ENCODE data around the gene GRIN2A. TPM values are rescaled to one million over a fixed set of nuclear protein-coding genes. Genes with fewer than 3 reads are reported as not detected.

GRIN2A gene
- total and polyA plus RNA-seq, 2 experiments from 2014 or later, result 0.05 to 1.6 TPM

DNA sequence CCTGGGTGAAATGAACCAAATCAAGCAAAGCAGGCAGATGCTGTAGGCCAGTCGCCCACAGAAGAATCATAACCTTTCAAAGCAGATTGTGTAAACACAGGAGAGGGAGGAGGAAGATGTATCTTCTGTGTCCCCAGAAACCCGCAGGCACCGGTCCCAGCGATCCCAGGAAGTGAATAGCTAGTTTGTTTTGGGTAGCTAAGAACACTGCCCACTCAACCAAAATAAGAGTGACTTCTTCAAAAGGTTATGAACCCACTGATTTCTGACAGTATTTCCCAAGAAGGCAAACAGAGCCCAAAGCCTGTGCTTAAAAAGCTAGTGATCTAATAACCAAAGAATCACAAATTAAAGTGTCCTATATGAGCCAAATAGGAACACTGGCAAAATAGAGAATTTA lies 67.8 kb downstream of the GRIN2A start:
- Histone ChIP-seq H3K36me3 (replicated peaks; ENCODE audit: insufficient read depth, low read depth) (no peaks in the 10 kb centered on the region), H3K4me1 (ENCODE audit: insufficient read depth) (no peaks in the 10 kb centered on the region), H3K4me3 (no peak overlapping the region), H3K79me2 (no peaks in the 10 kb centered on the region), H4K20me1 (ENCODE audit: insufficient read depth, poor library complexity, severe bottlenecking) (no peaks in the 10 kb centered on the region), H3K9me2 (replicated peaks; ENCODE audit: insufficient read depth) (no peaks in the 10 kb centered on the region), H3K4me2 (no peak overlapping the region), H3K27ac (no peak overlapping the region), H3K27me3 (no peaks in the 10 kb centered on the region), H3K9me3 (ENCODE audit: low read depth) (no peaks in the 10 kb centered on the region), H2AFZ (no peak overlapping the region)
- TF ChIP-seq, protein P1, sequence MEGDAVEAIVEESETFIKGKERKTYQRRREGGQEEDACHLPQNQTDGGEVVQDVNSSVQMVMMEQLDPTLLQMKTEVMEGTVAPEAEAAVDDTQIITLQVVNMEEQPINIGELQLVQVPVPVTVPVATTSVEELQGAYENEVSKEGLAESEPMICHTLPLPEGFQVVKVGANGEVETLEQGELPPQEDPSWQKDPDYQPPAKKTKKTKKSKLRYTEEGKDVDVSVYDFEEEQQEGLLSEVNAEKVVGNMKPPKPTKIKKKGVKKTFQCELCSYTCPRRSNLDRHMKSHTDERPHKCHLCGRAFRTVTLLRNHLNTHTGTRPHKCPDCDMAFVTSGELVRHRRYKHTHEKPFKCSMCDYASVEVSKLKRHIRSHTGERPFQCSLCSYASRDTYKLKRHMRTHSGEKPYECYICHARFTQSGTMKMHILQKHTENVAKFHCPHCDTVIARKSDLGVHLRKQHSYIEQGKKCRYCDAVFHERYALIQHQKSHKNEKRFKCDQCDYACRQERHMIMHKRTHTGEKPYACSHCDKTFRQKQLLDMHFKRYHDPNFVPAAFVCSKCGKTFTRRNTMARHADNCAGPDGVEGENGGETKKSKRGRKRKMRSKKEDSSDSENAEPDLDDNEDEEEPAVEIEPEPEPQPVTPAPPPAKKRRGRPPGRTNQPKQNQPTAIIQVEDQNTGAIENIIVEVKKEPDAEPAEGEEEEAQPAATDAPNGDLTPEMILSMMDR (IDR thresholded peaks at IDR 0.05; ENCODE audit: poor library complexity), result no peak
- no peak for TF ChIP-seq EZH2 (IDR thresholded peaks at IDR 0.05; ENCODE audit: borderline replicate concordance)
- no peak for TF ChIP-seq EZH2phosphoT487 (IDR thresholded peaks at IDR 0.05; ENCODE audit: low read depth, severe bottlenecking, unreplicated experiment)
- WGBS (ENCODE audit: low lambda C conversion rate, missing lambda C conversion rate), result 67% methylated on average over 4 of the region's 4 CpGs
- no peak for DNase-seq (ENCODE audit: low spot score)

DNA sequence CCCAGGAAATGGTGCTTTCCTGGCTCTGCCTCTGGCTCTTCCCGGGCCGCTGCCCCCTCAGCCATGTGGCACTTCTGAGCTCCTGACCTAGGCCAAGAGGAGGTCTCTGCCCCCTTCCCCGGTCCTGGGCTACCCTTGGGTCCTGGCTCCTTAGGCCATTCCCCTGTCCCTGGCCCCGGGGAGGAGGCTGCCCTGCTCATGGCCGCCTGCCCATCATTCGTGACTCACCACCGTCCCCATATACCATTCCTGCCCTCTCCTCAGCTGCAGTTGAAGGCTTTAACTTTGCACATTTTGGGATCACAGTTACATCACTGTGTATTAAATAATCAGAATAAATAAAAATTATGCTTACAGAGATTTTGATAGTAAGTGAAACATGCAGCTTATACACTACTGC lies 69.0 kb downstream of the GRIN2A start:
- 98% methylated on average over 4 of the region's 7 CpGs for WGBS (ENCODE audit: low lambda C conversion rate, missing lambda C conversion rate)

DNA sequence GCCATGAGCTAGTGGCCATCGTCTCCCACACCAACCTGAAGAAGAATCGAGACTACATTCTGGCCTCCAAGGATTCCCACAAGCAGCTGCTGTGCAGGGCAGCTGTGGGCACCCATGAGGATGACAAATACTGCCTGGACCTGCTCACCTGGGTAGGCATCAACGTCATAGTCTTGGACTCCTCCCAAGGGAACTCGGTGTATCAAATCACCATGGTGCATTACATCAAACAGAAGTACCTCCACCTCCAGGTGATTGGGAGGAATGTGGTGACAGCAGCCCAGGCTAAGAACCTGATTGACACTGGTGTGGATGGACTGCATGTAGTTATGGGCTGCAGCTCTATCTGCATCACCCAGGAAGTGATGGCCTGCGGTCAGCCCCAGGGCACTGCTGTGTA lies 70.2 kb downstream of the GRIN2A start:
- no peak overlapping the region for H3K27ac ChIP-seq
- no peaks in the 10 kb centered on the region for H3K36me3 ChIP-seq (replicated peaks; ENCODE audit: insufficient read depth, low read depth)
- no peaks in the 10 kb centered on the region for H3K9me3 ChIP-seq (ENCODE audit: low read depth)
- H3K27me3 ChIP-seq, result no peaks in the 10 kb centered on the region
- no peak overlapping the region for H2AFZ ChIP-seq
- H3K4me3 ChIP-seq, result no peak overlapping the region
- no peak overlapping the region for H3K4me2 ChIP-seq
- H3K9me2 ChIP-seq (replicated peaks; ENCODE audit: insufficient read depth), result no peaks in the 10 kb centered on the region
- TF ChIP-seq, protein P1 (IDR thresholded peaks at IDR 0.05; ENCODE audit: poor library complexity), result no peak
- TF ChIP-seq EZH2 (IDR thresholded peaks at IDR 0.05; ENCODE audit: borderline replicate concordance), result no peak
- TF ChIP-seq EZH2phosphoT487 (IDR thresholded peaks at IDR 0.05; ENCODE audit: low read depth, severe bottlenecking, unreplicated experiment), result no peak
- no peaks in the 10 kb centered on the region for H4K20me1 ChIP-seq (ENCODE audit: insufficient read depth, poor library complexity, severe bottlenecking)
- DNase-seq (ENCODE audit: low spot score), result no peak
- no peaks in the 10 kb centered on the region for H3K79me2 ChIP-seq
- H3K4me1 ChIP-seq (ENCODE audit: insufficient read depth), result no peaks in the 10 kb centered on the region
- 98% methylated on average over 5 of the region's 5 CpGs for WGBS (ENCODE audit: low lambda C conversion rate, missing lambda C conversion rate)

More for the DNA sequence above, 69.0 kb downstream of the GRIN2A start:
- Histone ChIP-seq H3K4me2 (no peak overlapping the region), H2AFZ (no peak overlapping the region), H3K9me2 (replicated peaks; ENCODE audit: insufficient read depth) (no peaks in the 10 kb centered on the region), H3K79me2 (no peaks in the 10 kb centered on the region), H4K20me1 (ENCODE audit: insufficient read depth, poor library complexity, severe bottlenecking) (no peaks in the 10 kb centered on the region), H3K27me3 (no peaks in the 10 kb centered on the region), H3K4me3 (no peak overlapping the region), H3K36me3 (replicated peaks; ENCODE audit: insufficient read depth, low read depth) (no peaks in the 10 kb centered on the region), H3K27ac (no peak overlapping the region), H3K9me3 (ENCODE audit: low read depth) (no peaks in the 10 kb centered on the region), H3K4me1 (ENCODE audit: insufficient read depth) (no peaks in the 10 kb centered on the region)
- no peak for DNase-seq (ENCODE audit: low spot score)
- TF ChIP-seq EZH2 (IDR thresholded peaks at IDR 0.05; ENCODE audit: borderline replicate concordance) (no peak), EZH2phosphoT487 (IDR thresholded peaks at IDR 0.05; ENCODE audit: low read depth, severe bottlenecking, unreplicated experiment) (no peak)
- TF ChIP-seq, protein P1 (IDR thresholded peaks at IDR 0.05; ENCODE audit: poor library complexity), result no peak

All from hepatocyte (in vitro differentiated cells).